K562 (cell line): ENCODE results near the gene MAPT. TPM values are rescaled to one million over a fixed set of nuclear protein-coding genes. Genes with fewer than 3 reads are reported as not detected.

Experiments
- ATAC-seq: fragments of 200-7000 bp; cut with Tn5 transposase; 3 replicates; pipeline ENCODE4 v1.9.1; 2020; ENCODE audit warnings: moderate library complexity
- BruUV-seq: library from RNA; stranded (reverse); fragments of 400-500 nt; replicated peaks from 2 replicates; lab custom pipeline; 2021; lab: Mats Ljungman, UMichigan
- CTCF ChIA-PET: fragments of 300-600 bp; formaldehyde crosslinking; extraction: SDS; loops from one replicate; lab custom pipeline; 2021; ENCODE audit warnings: low intra/inter-chr PET ratio; lab: Yijun Ruan, JAX
- POLR2A ChIA-PET: fragments of 300-600, 350-650 bp; sonication (Branson Sonifier 250); formaldehyde crosslinking; extraction: SDS; loops from one replicate; lab custom pipeline; 2021; ENCODE audit warnings: antibody characterized with exemption, inconsistent platforms; lab: Yijun Ruan, JAX
- DNase-seq, 4 experiments: peaks; one replicate each; pipeline versions ENCODE4 v3.0.0 to v3.0.0-alpha.2; 2011 to 2018; ENCODE audit warnings: low spot score in 3 of 4, mixed read lengths in 3 of 4; ENCODE audit errors: extremely low read depth in 1 of 4
- FAIRE-seq: peaks from 2 replicates; lab custom pipeline; 2011; peaks lifted over from hg19 to GRCh38; lab: Jason Lieb, UNC
- H2AFZ ChIP-seq: 2 replicates; pipeline ENCODE4 v1.6.0; 2011; ENCODE audit warnings: low read depth, low read length, control low read depth, inconsistent platforms
- H3K27ac ChIP-seq: fragments of 200-600 bp; 3 replicates; pipeline ENCODE4 v1.8.0; 2011; ENCODE audit warnings: low read depth, mild to moderate bottlenecking, control low read depth, inconsistent platforms, low read length, moderate library complexity, mixed read lengths; ENCODE audit errors: extremely low read depth
- H3K27me3 ChIP-seq, 2 experiments: fragments of 300-600 bp in 1 of 2; 2 replicates in 1 of 2; 3 replicates in 1 of 2; pipeline versions ENCODE4 v1.6.0 to v1.8.0; 2011; ENCODE audit warnings: inconsistent platforms in 2 of 2, low read length in 2 of 2, mild to moderate bottlenecking in 1 of 2, mixed read lengths in 1 of 2, moderate library complexity in 1 of 2; ENCODE audit not compliant: control insufficient read depth in 2 of 2, insufficient read depth in 2 of 2
- H3K36me3 ChIP-seq: fragments of 300-600 bp; 3 replicates; pipeline ENCODE4 v1.8.0; 2011; ENCODE audit warnings: mild to moderate bottlenecking, low read length, inconsistent platforms; ENCODE audit not compliant: control insufficient read depth, insufficient read depth
- H3K4me1 ChIP-seq, 2 experiments: fragments of 200-600 bp in 1 of 2; replicated peaks in 1 of 2; 2 replicates in 1 of 2; 3 replicates in 1 of 2; pipeline versions ENCODE4 v1.5.1 to v1.8.0; 2011; ENCODE audit warnings: inconsistent platforms in 2 of 2, low read length in 2 of 2, mild to moderate bottlenecking in 1 of 2, mixed read lengths in 1 of 2, moderate library complexity in 1 of 2; ENCODE audit not compliant: control insufficient read depth in 2 of 2, insufficient read depth in 2 of 2
- H3K4me2 ChIP-seq: 2 replicates; pipeline ENCODE4 v1.6.1; 2011; ENCODE audit warnings: low read length, control low read depth, inconsistent platforms, mixed read lengths; ENCODE audit not compliant: insufficient read depth
- H3K4me3 ChIP-seq: fragments of 200-600 bp; sonication (generic), shearing (Covaris generic); 2 replicates; pipeline ENCODE4 v1.5.1; 2016; ENCODE audit warnings: control low read depth, inconsistent platforms
- H3K79me2 ChIP-seq: fragments of 200-600 bp; 3 replicates; pipeline ENCODE4 v1.8.0; 2011; ENCODE audit warnings: low read length, inconsistent platforms; ENCODE audit not compliant: control insufficient read depth, insufficient read depth
- H3K9ac ChIP-seq, 2 experiments: 2 replicates each; pipeline versions ENCODE4 v1.6.0 to v1.6.1; 2011; ENCODE audit warnings: low read depth in 2 of 2, low read length in 2 of 2, control low read depth in 1 of 2, inconsistent platforms in 1 of 2, mild to moderate bottlenecking in 1 of 2, mixed read lengths in 1 of 2; ENCODE audit not compliant: insufficient read depth in 1 of 2
- H3K9me1 ChIP-seq: one replicate; pipeline ENCODE4 v1.6.0; 2011; ENCODE audit warnings: inconsistent platforms, mild to moderate bottlenecking, low read length, moderate library complexity; ENCODE audit not compliant: control insufficient read depth, insufficient read depth
- H3K9me3 ChIP-seq: replicated peaks from 2 replicates; pipeline ENCODE4 v1.5.1; 2011; ENCODE audit warnings: low read depth, low read length, inconsistent platforms; ENCODE audit not compliant: control insufficient read depth, insufficient read depth
- H4K20me1 ChIP-seq: replicated peaks from 2 replicates; pipeline ENCODE4 v1.6.1; 2011; ENCODE audit warnings: low read length, inconsistent platforms, mixed read lengths; ENCODE audit not compliant: control insufficient read depth, insufficient read depth
- ILK ChIP-seq: fragments of 450-650 bp; IDR thresholded peaks from 2 replicates; pipeline ENCODE4 v1.6.1; 2016; ENCODE audit warnings: missing genetic modification characterization, low read depth, mild to moderate bottlenecking, missing compliant biosample characterization, moderate library complexity, borderline replicate concordance
- RNF2 ChIP-seq: sonication (generic); IDR thresholded peaks from 2 replicates; pipeline ENCODE4 v1.6.1; 2016
- TAF1 ChIP-seq: IDR thresholded peaks from 2 replicates; pipeline ENCODE4 v1.6.1; 2011; ENCODE audit warnings: mild to moderate bottlenecking, low read length, moderate library complexity; ENCODE audit not compliant: insufficient read depth, control insufficient read depth, severe bottlenecking; ENCODE audit errors: extremely low read depth
- WGBS: fragments of 100-300 bp; shearing (Covaris generic); methylation state at CpG from one replicate; pipeline ENCODE4 v1.1.6; 2016; ENCODE audit warnings: low coverage, mixed read lengths; ENCODE audit not compliant: insufficient coverage; ENCODE audit errors: missing lambda C conversion rate; 5-methylcytosine and 5-hydroxymethylcytosine counted together
- in situ Hi-C: fragments of 300-500 bp; cut with MboI; formaldehyde crosslinking; loops from 4 replicates; pipeline ENCODE4 v1.15.0; 2018; ENCODE audit warnings: inconsistent platforms, mixed read lengths
- intact Hi-C: fragments of 100-400 bp; cut with micrococcal nuclease; formaldehyde crosslinking; loops from 2 replicates; pipeline ENCODE4 v1.14.2; 2022
- polyA plus RNA-seq, 8 experiments: library from polyadenylated mRNA; depleted of rRNA in 4 of 8; stranded (reverse) in 5 of 8; unstranded in 3 of 8; fragments of >200 nt; fragmentation: Nextera tagmentation in 2 of 8; fragmentation: Illumina TruSeq in 1 of 8; extraction: Ambion mirVana in 2 of 8; extraction: Trizol in 1 of 8; gene quantifications; 2 replicates each; pipeline versions ENCODE4 v1.2.1 to v1.2.3, GENCODE V29; 2011 to 2014; ENCODE audit warnings: inconsistent platforms in 1 of 8, missing spikeins in 1 of 8
- total RNA-seq, 7 experiments: library from RNA; depleted of rRNA in 6 of 7; stranded (reverse); fragments of >200 nt in 6 of 7; fragmentation: Illumina TruSeq in 2 of 7; extraction: Trizol in 2 of 7; gene quantifications; 2 replicates each; pipeline versions ENCODE4 v1.2.1 to v1.2.3, GENCODE V29; 2011 to 2021; ENCODE audit warnings: low replicate concordance in 1 of 7
- TF ChIP-seq, protein P1 (sequence below): fragments of 200-800 bp; sonication (Bioruptor generic); IDR thresholded peaks from 2 replicates; pipeline ENCODE4 v1.6.1; 2017; ENCODE audit warnings: missing genetic modification characterization, missing compliant biosample characterization

MAPT gene
- total and polyA plus RNA-seq, 9 of the 15 experiments (the other 6 are each of a cell fraction or from before 2014, with no cell fraction given): 0.04 to 1.1 (median 0.36) TPM

DNA sequence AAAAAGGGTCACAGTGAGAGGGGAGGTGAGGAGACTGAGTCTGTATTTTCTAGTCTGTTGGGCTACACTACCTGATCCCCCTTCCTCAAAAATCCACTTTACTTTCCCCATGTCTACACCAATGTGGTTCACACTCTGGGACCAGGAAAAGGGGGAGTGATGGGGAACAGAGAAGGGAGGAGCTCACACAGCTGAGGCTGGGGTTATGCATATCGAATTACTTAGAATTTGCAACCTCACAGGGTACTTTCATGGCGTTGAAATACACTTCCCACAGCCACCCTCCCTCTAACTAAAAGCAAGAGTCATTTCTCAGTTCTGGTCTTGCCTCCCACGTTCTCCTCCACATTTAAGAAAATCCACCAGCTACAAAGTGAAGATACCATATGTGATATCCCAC, 14.1 kb downstream of the MAPT start:
- no peaks in the 10 kb centered on the region; the same call in 1 of the 2 replicates for H4K20me1 ChIP-seq
- H3K9me3 ChIP-seq: peaks cover 6% of the 10 kb centered on the region
- DNase-seq: no peak
- peaks cover 15 to 34% of the 10 kb centered on the region in 2 experiments for H3K27me3 ChIP-seq
- H3K4me2 ChIP-seq: no peak overlapping the region
- H3K9ac ChIP-seq: no peak overlapping the region
- no TSS peak for BruUV-seq
- in situ Hi-C loops: no loop called here
- no peak overlapping the region for H3K27ac ChIP-seq
- peak; percentile 42; the same call in 2 of the 3 replicates for ATAC-seq
- WGBS: 2% methylated on average over 3 of the region's 3 CpGs
- no peaks in the 10 kb centered on the region for H3K9me1 ChIP-seq
- FAIRE-seq: no peak
- peaks cover 0 to under 1% of the 10 kb centered on the region in 2 experiments; a peak in 3 of 5 replicates for H3K4me1 ChIP-seq
- intact Hi-C loops: no loop called here
- CTCF ChIA-PET: no interaction called here
- H2AFZ ChIP-seq: no peak overlapping the region
- H3K79me2 ChIP-seq: no peaks in the 10 kb centered on the region
- H3K4me3 ChIP-seq: no peak overlapping the region
- no peaks in the 10 kb centered on the region for H3K36me3 ChIP-seq
- POLR2A ChIA-PET: interaction anchor here (0.7 to 1.4 kb wide), 2 partner anchors 8 to 33 kb away, joined by 4 read pairs; no protein-coding TSS in a partner anchor
- TF ChIP-seq TAF1 (no peak), ILK (tag) (no peak), RNF2 (0 out of 2 replicates have a peak, but pooled peaks have one; percentile 5)
- TF ChIP-seq, protein P1, sequence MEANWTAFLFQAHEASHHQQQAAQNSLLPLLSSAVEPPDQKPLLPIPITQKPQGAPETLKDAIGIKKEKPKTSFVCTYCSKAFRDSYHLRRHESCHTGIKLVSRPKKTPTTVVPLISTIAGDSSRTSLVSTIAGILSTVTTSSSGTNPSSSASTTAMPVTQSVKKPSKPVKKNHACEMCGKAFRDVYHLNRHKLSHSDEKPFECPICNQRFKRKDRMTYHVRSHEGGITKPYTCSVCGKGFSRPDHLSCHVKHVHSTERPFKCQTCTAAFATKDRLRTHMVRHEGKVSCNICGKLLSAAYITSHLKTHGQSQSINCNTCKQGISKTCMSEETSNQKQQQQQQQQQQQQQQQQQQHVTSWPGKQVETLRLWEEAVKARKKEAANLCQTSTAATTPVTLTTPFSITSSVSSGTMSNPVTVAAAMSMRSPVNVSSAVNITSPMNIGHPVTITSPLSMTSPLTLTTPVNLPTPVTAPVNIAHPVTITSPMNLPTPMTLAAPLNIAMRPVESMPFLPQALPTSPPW (CRISPR knock-in tag): peak; percentile 48; the same call in 1 of the 2 replicates
